Endothelial cell of umbilical vein (primary cell): Measurements from ENCODE around the gene ZNF488.

Experiments used
- CTCF ChIP-seq, 2 donors: IDR thresholded peaks; 1 replicate in 1 of 2; 2 replicates in 1 of 2; pipeline ENCODE4 v1.5.1; 2011; ENCODE audit warnings: low read length in 2 of 2, mild to moderate bottlenecking in 2 of 2, moderate library complexity in 2 of 2, control low read depth in 1 of 2, inconsistent platforms in 1 of 2, low read depth in 1 of 2; ENCODE audit not compliant: insufficient read depth in 1 of 2; ENCODE audit errors: extremely low read depth in 1 of 2
- JUN ChIP-seq: IDR thresholded peaks from 2 replicates; pipeline ENCODE4 v1.6.1; 2011; ENCODE audit warnings: borderline replicate concordance, low read depth; ENCODE audit not compliant: insufficient read length, insufficient read depth
- POLR2A ChIP-seq: IDR thresholded peaks from 2 replicates; pipeline ENCODE4 v1.6.1; 2012; ENCODE audit warnings: low read depth, mild to moderate bottlenecking, control low read depth, low read length
- POLR2AphosphoS5 ChIP-seq: IDR thresholded peaks from 2 replicates; pipeline ENCODE4 v1.6.1; 2012; ENCODE audit warnings: low read depth, mild to moderate bottlenecking, control low read depth, low read length, moderate library complexity; ENCODE audit not compliant: insufficient read depth

GRCh38 chr10:47400251-47400650, 16.2 kb upstream of the ZNF488 start:
- no peak for TF ChIP-seq POLR2A
- TF ChIP-seq CTCF (IDR thresholded peaks at IDR 0.05; ENCODE audit: extremely low read depth in 1 of 2, insufficient read depth in 1 of 2, low read depth in 1 of 2, low read length in 2 of 2): no peak
- no peak for TF ChIP-seq POLR2AphosphoS5
- no peak for TF ChIP-seq JUN
